ENCODE results near the gene RHOB.
"Not testable (repeated sequence)": the region's sequence is repeated elsewhere in the genome, so short reads cannot be mapped to it uniquely, and the experiment has no call there.

The RHOB gene

DNA sequence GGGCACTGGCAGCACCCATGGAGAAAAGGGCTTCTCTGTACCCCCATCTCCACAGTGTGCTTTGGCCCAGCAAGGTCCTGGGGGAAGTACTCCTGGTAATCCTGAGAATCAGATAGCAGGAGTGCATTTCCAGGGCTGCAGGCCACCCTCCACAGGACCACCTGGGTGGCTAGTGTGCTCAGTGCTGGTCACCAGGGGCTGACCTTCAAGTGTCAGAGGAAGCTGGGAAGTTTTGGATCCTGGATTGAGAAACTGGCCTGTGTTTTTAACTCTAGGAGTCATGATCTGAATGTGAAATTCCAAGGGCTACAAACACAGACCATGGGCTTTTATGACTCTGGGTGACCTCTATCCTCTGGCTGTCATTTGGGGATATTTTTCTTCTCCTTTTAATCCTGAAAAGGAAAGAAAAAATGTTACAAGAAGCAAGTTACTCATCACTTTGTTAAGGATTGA, 9.3 kb downstream of the RHOB start:
- no peak for DNase-seq

DNA sequence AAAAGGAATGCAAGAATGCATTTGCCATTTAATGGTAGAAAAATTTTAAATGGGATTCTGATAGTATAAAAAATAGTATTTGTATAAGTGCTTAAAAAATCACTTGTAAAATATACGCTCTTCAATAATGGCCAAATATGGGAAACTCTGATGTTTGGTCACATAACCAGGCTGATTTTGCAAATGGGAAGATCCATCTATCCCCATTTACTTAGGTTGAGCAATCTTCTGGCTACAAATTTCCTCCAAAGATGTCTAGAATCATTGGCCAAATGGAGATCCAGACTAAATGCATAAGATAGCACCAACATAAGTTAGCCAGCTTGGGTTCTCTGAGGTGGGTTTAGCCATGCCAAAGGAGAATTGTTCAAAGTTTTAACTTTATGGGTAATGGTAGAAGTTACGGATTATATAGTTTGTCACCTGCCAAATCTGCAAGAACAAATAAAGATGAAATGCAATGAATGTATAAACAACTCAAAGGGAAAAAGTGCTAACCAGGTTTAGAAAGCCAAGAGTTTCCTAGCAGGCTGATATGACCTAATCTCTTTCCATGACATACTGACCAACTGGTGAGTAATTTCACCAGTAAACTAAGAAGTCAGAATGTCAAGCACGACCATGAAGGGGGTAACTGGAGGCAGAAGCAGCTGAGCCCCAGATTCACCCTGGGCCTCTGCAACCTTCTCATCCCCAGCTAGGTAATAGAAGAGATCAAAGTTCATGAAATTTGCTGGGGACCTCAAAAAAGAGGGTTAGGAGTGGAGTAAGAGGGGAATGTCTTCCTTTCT, 10.0 kb downstream of the RHOB start:
- no peak for DNase-seq

DNA sequence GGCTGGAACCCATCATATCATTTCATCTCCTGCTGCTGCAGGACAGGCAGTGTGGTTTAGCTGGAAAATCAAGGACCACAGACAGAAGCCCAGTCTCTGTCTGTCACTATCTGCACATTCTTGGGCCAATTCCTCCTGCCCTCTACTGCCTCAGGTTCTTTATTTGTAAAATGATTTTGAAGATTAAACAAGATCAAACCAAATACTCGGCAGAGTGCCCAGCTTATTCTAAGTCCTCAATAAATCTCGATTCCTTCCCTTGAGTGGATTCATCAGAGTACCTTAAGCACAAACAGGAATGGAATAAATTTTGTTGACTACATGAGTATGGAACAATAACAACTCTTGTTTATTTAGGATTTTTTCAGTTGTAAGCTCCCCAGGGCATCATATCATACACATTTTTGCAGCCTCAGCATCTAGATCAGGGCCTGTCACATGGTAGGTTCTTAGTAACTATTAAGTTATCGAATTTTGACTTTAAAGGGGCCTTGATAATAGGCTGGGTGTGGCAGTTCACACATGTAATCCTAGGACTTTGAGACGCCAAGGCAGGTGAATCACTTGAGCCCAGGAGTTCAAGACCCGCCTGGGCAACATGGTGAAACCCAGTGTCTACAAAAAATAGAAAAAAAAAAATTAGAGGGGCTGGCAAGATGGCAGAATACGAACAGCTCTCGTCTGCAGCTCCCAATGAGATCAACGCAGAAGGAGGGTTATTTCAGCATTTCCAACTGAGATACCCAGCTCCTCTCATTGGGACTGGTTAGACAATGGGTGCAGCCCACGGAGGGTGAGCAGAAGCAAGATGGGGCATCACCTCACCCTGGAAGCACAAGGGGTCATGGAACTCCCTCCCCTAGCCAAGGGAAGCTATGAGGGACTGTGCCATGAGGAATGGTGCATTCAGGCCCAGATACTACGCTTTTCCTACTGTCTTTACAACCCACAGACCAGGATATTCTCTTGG, 11.1 kb downstream of the RHOB start:
- no peak for DNase-seq

DNA sequence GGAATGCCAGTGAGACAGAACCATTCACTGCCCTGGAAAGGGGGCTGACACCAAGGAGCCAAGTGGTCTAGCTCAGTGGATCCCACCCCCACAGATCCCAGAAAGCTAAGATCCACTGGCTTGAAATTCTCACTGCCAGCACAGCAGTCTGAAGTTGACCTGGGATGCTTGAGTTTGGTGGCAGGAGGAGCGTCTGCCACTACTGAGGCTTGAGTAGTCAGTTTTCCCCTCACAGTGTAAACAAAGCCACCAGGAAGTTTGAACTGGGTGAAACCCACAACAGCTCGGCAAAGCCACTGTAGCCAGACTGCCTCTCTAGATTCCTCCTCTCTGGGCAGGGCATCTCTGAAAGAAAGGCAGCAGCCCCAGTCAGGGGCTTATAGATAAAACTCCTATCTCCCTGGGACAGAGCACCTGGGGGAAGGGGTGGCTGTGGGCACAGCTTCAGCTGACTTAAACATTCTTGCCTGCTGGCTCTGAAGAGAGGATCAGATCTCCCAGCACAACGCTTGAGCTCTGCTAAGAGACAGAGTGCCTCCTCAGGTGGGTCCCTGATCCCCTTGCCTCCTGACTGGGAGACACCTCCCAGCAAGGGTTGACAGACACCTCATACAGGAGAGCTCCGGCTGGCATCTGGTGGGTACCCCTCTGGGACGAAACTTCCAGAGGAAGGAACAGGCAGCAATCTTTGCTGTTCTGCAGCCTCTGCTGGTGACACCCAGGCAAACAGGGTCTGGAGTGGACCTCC, 12.0 kb downstream of the RHOB start:
- not testable (repeated sequence) for DNase-seq

DNA sequence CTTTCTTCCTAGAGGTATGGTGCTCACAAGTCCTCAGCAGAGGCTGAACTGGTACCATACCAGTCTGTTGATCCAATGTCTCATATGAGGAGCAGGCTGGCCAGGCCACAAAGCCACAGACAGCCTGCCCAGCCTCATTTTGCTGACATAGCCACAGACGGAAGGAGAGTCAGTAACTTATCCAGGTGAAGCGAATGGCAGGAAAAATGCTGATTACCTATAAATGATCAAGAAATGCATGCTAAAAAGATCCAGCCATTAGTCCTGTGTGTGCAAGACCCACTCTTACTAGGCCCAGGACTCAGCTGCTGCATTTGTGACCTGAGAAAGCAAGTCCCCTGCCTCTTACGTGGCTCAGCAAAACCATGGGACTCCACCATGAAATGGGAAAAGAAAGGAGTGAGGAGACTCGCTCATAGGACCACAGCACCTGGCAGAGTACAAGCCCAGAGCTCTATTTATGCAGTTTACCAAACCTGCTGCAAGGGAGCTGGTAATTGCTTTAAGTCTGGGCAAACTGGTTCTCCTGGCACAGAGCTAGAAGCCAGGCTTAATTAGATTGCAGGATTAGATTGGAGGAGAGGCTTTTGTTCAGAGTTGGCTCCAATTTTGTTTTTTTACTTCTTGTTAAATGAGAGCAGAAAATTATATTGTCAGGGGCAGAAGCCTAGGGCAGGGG, 19.0 kb downstream of the RHOB start:
- no peak for DNase-seq

DNA sequence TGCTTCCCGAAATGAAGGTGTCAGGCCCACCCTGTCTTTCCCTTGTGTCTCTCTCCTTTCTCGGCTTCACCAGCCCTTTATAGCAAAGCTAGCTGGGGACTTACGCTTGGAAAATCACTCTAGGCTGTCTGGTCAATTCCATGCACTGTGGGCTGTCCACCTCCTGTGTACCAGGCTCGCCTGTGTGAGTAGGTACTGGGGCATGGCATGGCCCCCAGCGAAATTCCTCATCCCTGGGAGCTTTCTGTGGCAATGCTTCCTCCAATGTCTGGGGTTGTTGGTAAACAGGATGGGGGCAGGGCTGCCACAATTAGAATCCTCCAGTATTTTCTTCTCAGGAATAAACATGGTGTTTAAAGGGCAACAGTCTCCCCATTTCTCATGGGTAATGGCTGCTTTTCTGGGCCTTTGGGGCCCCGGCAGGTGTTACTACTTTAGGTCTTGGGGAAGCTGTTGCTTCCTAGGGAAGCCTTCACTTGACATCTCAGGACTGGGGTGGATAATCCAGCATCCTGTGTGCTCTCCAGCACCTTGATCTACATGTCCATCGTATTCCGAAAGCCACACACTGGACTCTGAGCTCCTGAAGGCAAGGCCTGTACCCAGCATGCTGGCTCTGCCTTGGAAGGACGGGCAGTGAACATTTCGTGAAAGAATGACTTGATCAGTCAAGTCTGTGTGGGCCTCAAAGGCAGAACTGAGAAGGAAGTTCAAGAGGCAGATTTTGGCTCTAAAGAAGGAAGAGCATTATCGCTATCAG, 21.1 kb downstream of the RHOB start:
- no peak for DNase-seq

DNA sequence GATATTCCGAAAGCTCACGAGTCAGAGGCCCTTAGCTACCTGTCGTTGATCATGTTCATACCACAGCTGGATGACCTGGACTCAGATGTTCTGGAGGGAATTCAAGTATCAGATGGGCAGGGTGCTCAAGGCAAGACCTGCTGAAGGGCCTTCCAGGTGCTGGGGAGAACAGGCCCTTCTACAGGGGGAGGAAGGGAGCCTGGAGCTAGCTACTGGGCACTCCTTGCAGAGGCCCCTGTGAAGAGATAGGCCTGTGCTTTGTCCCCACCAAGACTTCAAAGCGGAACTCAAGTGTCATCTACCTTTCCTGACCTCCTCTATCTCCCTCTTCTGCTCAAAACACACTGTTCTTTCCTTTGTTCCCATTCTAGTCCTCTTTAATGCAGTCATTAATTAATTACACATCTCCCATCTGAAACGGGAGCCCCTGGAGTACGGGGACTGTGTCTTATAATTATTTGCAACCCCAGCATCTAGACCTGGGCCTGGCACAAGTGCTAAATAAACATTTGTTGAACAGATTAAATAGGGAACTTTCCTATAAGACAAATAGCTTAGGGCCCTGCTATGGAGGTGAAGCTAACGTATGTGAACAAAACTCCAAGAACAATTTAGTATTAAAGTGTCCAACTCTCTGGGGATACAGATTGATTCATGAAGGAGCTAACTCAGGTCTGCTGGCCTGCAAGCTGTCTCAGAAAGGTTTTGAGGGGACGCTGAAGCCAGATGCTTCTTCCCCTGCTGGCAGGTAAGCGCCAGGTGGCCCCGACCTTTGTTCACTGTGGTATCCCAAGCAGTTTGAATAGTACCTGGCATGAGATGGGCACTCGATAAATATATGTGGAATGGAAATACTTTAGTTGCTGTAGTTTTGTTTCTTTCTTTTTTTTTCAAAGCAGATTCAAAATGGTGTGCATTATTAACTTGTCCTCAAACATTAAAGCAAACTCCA, 22.0 kb downstream of the RHOB start:
- no peak for DNase-seq

DNA sequence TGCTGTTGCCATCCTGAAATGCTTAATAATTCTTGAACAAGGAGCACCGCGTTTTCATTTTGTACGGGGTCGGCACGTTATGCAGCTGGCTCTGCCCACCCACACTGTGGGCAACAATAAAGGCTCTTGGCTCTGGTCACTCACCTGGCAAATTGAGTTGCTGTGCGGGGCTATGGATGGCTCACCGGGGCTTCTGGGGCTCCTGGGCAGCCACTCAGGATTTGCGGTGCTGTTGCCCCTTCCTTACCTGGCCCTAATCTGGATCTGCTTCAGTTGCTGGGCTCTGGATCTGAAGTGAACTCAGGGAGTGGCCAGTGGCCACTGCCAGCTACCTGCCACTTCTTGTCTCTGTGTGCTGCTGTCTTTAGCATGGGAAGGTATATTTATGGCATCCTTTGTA, 22.7 kb downstream of the RHOB start:
- no peak for DNase-seq

DNA sequence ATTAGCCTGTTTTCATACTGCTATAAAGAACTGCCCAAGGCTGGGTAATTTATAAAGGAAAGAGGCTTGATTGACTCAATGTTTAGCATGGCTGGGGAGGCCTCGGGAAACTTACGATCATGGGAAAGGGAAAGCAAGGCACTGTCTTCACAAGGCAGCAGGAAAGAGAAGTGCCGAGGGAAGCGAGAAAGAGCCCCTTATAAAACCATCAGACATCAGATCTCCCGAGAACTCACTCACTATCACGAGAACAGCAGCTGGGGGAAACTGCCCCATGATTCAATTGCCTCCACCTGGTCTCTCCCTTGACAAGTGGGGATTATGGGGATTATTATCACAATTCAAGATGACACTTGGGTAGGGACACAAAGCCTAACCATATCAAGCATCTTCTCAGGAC, 23.3 kb downstream of the RHOB start:
- no peak for DNase-seq

DNA sequence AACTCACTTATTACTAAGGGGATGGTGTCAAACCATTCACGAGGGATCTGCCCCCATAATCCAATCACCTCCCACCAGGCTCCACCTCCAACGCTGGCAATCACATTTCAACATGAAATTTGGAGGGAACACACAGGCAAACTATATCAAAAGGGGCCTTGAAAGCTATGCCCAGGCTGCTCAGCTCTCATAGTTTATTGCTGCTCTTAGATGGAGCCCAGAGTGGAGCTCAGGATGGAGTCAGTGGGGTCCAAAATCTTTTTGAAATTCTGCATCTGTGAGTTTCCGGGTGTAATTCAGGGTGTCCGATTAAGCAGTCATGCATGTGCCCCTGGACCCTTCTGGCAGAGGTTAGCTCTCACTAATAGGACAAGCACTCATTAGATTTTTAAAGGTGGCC, 24.3 kb downstream of the RHOB start:
- DNase-seq = no peak

DNA sequence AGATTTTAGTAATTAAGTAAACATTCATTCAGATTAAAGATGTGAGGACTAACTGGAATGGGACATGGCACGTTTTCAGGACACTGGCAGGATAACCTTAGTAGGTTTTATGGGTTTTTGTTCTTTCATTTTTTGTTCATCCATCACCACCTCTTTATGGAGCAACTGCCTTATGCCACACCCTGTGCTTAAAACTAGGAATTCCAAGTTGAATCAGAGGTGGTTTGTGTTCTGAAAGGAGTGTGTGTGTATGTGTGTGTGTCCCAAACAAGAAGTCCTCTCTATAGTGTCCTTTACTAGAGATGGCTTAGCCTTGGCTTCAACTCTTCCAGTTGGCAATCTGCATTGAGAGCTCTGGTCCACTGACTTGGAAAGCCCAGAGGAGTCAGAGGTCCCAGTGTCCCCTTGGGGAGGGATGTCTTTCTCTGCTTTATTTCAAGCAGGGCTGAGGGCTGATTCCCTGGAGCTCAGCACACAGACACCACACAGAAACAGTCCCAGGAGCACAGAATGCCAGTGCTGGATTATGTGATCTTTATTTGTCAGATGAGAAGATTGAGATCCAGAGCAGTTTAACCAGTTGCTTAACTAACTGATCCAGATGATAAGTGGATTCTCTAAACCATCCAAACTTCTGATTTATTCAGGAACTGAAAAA, 25.2 kb downstream of the RHOB start:
- no peak for DNase-seq

DNA sequence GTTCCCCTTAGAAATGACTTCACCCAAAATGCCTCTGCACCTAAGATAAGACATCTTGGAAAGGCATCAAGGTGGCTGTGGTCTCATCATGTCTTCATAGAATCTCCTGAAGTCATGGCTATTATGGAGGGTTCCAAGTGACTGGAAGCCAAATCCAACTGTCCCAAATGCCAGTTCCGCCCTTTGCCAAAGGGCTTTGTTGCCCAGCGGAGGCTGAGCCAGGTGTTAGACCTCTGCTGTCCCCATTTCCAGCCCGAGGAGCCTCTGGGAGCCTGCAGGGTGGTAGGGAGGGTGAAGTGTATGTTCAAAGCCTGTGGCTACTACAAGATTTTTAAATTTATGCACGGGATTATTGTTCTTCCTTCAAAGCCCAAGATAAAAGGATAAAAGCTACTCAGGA, 25.7 kb downstream of the RHOB start:
- no peak for DNase-seq

DNA sequence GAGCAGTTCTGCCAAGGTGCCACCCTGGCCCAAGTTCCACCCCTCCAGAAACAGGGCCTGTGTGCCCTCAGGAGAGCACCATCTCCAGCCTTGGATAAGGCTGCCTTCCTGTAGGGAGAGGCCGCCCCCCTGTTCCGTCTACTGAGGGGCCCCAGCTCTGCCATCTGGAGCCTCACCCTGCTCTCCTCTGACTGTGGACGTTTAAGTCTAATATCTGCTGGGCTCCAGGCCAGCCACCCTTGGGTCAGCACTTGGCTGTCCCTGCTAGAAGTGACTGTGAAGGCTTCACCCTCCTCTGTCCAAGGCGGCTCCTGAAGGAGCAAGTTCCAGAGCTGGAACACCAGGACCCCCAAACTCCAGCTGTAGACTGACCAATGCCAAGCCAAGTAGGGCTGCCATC, 26.3 kb downstream of the RHOB start:
- DNase-seq = no peak

DNA sequence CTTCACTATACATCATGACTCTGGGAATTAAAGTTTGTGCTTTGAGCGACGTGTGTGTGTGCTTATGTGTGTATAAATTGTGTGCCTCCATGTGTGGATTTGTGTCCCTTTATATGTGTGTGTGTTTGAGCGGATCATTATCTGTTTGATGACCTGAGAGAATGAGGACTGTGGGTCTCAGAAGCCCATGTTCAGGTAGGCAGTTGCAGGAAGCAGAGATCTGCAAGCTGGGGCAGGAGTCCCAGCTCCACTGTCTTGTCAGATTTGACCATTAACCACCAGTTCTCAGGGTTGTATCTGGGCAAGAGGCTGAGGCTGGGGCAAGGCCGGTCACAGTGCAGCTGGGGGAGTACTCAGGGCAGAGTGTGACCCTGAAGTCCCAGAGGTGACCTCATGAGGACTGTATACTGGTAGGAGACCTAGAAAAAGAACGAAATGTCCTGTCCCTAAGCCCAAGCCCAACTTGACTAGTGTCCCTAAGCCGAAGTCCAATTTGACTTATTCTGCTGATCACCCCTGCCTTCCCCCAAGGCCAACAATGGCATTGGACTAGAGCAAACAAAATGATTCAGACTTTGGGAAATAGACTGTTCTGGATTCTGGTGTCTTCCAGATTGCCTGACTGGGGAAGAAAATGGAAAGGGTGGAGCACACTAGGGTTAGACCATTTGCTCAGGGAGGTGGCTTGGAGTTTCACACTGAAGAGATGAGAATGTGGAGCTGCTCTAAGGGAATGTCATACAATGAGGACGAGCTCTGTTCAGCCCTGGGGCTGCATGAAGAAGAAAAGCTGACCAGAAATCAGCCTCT, 28.1 kb downstream of the RHOB start:
- no peak for DNase-seq

DNA sequence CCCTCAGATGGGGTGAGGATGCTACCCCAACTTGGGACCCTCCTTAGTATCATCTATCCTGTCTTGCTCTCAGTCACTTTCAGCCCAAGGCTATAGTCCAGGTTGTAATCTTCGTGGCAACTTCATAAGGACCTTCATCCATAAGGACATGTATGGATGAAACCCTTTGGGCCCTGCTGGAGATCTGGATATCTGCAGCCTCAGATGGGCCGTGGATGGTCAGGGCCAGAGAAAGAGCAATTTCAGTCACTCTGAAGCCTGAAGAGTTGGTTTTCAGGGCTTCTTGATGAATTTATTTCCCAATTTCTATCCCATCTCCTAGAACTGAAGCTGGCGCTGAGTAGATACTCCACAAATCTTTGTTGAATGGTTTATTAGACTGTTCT, 28.7 kb downstream of the RHOB start:
- DNase-seq = no peak

DNA sequence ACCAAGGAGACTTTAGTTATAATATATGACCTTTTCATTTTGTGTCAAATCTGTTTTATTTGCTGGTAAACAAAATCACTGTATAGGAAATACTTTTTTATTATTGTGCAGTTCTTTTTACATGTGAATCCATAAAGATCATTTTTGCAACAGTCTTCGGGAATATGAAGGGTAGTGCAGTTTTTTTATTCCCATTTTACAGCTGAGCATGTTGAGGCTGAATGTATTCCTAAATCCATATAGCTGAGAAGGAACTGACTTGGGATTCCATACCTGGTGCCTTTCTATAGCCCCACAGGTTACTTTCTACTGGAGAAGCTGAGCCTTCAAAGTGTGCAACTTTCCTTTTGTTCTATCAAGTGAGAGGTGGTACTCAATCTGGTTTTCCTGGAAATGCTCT, 29.6 kb downstream of the RHOB start:
- no peak for DNase-seq

DNA sequence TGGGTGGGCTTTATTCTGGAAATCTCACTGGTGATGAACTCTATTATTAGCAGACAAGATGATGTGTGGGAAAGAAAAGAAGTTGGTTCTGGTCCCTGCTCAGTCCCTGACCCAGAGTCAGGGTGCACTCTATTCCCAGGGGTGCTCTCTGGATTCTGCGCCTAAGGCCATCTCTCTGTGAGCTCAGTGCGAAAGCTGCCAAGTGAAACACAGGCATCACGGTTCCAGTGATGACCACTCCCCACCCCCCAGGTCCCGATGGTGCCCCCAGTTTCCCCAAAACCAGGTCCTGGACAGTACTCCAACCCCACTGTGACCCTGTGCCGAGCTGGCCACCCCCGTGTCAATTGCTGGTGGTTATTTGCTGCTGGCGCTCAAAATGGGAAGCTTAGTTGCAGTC, 30.1 kb downstream of the RHOB start:
- no peak for DNase-seq

DNA sequence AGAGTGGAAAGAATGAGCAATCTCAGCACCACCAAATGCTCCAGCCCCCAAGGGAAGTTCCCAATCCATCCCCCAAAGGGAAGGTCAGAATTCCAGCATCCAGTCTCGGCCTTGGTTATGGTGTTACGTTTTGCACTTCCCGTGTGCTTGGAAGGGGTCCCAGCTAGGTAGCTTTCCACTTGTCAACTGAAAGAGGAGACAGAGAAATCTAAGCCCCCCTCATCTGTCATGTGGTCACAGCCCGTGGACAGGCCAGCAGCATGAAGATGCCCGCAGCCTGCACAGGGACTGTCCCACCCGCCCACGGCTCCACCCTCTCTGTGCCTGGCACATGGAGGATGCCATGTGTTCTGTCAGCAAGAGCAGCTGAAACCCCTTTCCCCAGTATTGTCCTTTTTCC, 32.1 kb downstream of the RHOB start:
- DNase-seq = no peak

DNA sequence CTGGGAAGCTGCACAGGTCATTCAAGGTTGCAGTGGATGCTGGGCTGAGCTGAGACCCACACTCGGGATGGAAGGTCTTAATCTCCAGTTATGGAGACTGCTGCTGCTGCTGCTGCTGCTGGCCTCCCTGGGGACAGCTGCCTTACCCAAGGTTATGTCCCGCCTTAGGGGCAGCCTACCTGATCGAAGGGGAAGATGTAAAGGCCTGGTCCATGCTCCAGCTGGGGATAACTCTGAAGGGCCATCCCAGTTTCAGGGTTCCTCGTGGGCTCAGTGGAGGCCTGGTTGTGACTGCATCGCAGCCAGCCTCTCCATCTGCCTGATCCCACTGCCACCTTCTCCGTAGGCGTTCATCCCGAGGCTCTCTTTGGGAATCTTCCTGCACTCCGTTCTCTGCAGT, 33.0 kb downstream of the RHOB start:
- DNase-seq = no peak

Measured in stimulated activated CD4-positive, alpha-beta T cell treated with anti-CD3 and anti-CD28 coated beads, Interleukin-12 subunit alpha, Interleukin-12 subunit beta, amount 100 ng/mL, for 4 hours (primary cell).